ENCODE data around the gene PPP2R2B.

Gene PPP2R2B

DNA sequence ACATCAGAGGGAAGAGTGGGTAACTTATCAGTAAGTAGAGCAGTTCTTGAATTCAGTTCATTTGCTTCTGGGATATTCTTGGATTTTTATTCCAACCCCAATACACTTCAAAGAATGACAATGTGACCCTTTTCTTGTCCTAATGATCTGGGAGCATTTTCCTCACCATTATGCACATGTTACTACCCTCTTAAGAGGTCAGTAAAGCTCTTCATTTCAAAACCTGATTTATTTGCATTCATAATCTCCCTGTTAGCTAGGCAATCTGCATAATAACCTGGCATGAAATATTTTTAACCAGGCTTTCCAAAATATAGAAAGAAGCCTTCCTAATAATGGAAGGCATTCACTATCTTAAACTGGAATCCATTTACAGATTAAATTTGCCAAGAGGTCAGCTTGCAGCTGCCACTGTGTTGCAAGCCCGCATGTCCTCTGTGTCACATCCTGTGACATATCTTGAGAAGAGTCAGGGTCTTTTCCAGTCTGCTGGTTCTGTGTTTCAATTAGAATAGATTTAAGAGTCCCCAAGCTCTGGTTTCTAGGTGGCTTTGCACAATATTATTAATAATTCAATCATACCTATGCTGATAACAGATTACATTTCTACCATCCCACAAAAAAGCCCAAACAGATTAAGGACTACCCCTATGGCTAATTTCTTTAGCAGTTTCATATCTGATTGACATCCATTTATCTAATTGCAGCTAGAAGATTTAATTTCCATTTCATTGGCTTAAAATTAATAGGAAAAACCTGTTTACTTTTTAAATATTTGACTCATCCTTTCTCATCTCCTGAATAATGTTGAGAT lies 30.9 kb upstream of the PPP2R2B start:
- H4K20me1 ChIP-seq (ENCODE audit: insufficient read depth) = no peaks in the 10 kb centered on the region
- no peaks in the 10 kb centered on the region for H3K79me2 ChIP-seq (ENCODE audit: insufficient read depth, low read depth)
- H3K27me3 ChIP-seq (ENCODE audit: insufficient read depth, low read depth) = no peaks in the 10 kb centered on the region
- no peak overlapping the region for H3K4me3 ChIP-seq (IDR thresholded peaks at IDR 0.05; ENCODE audit: insufficient read depth, low read depth, low read length)
- H3K4me2 ChIP-seq = no peak overlapping the region
- H3K36me3 ChIP-seq (ENCODE audit: insufficient read depth) = no peaks in the 10 kb centered on the region
- TF ChIP-seq, protein P1, sequence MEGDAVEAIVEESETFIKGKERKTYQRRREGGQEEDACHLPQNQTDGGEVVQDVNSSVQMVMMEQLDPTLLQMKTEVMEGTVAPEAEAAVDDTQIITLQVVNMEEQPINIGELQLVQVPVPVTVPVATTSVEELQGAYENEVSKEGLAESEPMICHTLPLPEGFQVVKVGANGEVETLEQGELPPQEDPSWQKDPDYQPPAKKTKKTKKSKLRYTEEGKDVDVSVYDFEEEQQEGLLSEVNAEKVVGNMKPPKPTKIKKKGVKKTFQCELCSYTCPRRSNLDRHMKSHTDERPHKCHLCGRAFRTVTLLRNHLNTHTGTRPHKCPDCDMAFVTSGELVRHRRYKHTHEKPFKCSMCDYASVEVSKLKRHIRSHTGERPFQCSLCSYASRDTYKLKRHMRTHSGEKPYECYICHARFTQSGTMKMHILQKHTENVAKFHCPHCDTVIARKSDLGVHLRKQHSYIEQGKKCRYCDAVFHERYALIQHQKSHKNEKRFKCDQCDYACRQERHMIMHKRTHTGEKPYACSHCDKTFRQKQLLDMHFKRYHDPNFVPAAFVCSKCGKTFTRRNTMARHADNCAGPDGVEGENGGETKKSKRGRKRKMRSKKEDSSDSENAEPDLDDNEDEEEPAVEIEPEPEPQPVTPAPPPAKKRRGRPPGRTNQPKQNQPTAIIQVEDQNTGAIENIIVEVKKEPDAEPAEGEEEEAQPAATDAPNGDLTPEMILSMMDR (conservative IDR thresholded peaks at IDR 0.05; ENCODE audit: low read depth, low read length) = no peak
- no peak overlapping the region for H2AFZ ChIP-seq (ENCODE audit: low read depth)
- H3K27ac ChIP-seq = no peak overlapping the region
- no peak overlapping the region for H3K9ac ChIP-seq
- no peaks in the 10 kb centered on the region for H3K4me1 ChIP-seq (ENCODE audit: low read depth, poor library complexity, severe bottlenecking)

DNA sequence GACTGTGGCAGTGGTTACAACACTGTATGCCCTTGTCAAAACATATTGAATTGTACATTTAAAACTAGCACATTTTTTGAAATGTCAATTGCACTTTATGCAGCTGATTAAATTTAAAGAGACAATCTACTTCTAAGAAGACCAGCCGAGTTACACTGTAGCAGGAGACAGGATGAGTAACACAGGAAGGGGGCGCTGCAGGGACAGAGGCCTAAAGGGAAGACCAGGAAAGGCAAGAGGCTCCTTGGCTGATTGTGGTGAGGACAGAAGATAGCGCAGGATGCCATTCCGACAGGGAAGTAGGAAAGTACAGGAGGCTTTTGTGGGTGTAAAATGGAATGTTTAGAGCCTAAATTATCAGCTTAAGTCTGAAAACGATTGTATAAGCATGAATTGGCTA lies 28.2 kb upstream of the PPP2R2B start:
- no peaks in the 10 kb centered on the region for H4K20me1 ChIP-seq (ENCODE audit: insufficient read depth)
- no peaks in the 10 kb centered on the region for H3K27me3 ChIP-seq (ENCODE audit: insufficient read depth, low read depth)
- TF ChIP-seq, protein P1 (conservative IDR thresholded peaks at IDR 0.05; ENCODE audit: low read depth, low read length) = no peak
- H2AFZ ChIP-seq (ENCODE audit: low read depth) = no peak overlapping the region
- no peaks in the 10 kb centered on the region for H3K36me3 ChIP-seq (ENCODE audit: insufficient read depth)
- no peak overlapping the region for H3K4me3 ChIP-seq (IDR thresholded peaks at IDR 0.05; ENCODE audit: insufficient read depth, low read depth, low read length)
- no peaks in the 10 kb centered on the region for H3K79me2 ChIP-seq (ENCODE audit: insufficient read depth, low read depth)
- H3K4me2 ChIP-seq = no peak overlapping the region
- H3K27ac ChIP-seq = no peak overlapping the region
- no peaks in the 10 kb centered on the region for H3K4me1 ChIP-seq (ENCODE audit: low read depth, poor library complexity, severe bottlenecking)
- no peak overlapping the region for H3K9ac ChIP-seq

DNA sequence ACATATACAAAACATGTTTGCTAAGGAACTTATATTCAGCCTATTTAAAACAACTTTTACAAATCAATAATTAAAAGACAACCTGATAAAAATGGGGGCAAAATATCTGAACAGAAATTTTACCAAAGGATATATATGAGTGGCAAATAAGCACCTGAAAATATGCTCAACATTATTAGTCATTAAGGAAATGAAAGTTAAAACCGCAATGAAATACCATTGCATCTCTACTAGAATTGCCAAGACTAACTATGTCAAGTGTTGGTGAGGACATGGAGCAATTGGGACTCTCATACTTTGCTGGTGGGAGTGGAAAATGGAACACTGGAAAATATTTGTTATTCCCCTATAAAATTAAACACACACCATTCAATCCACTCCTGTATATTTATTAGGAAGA lies 26.3 kb upstream of the PPP2R2B start:
- TF ChIP-seq, protein P1 (conservative IDR thresholded peaks at IDR 0.05; ENCODE audit: low read depth, low read length) = no peak
- H3K27ac ChIP-seq = no peak overlapping the region

DNA sequence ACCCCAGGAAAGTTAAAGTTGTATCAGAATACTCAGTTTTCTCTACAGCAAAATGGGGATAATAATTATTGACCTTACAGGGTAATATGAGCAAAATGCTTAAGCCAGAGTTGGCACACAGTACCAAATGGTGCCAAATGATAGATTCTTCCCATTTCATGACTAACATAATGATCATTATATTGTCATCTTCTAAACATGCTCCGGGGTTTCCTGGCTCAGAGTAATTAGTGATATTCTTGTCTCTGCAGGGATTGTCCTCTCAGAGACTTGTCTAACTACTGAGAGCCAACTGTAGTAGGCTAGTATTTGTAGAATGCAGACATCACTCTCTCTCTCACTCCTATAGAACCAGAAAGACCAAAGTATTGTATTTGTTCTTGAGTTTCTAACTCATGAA lies 25.2 kb upstream of the PPP2R2B start:
- H3K79me2 ChIP-seq (ENCODE audit: insufficient read depth, low read depth) = no peaks in the 10 kb centered on the region
- H2AFZ ChIP-seq (ENCODE audit: low read depth) = no peak overlapping the region
- no peaks in the 10 kb centered on the region for H3K4me1 ChIP-seq (ENCODE audit: low read depth, poor library complexity, severe bottlenecking)
- H3K27ac ChIP-seq = no peak overlapping the region
- no peak overlapping the region for H3K4me3 ChIP-seq (IDR thresholded peaks at IDR 0.05; ENCODE audit: insufficient read depth, low read depth, low read length)
- H3K4me2 ChIP-seq = no peak overlapping the region
- no peaks in the 10 kb centered on the region for H3K27me3 ChIP-seq (ENCODE audit: insufficient read depth, low read depth)
- H3K9ac ChIP-seq = no peak overlapping the region
- H4K20me1 ChIP-seq (ENCODE audit: insufficient read depth) = no peaks in the 10 kb centered on the region
- TF ChIP-seq, protein P1 (conservative IDR thresholded peaks at IDR 0.05; ENCODE audit: low read depth, low read length) = no peak
- no peaks in the 10 kb centered on the region for H3K36me3 ChIP-seq (ENCODE audit: insufficient read depth)

More for the DNA sequence above, 26.3 kb upstream of the PPP2R2B start:
- no peaks in the 10 kb centered on the region for H3K79me2 ChIP-seq (ENCODE audit: insufficient read depth, low read depth)
- no peak overlapping the region for H3K4me3 ChIP-seq (IDR thresholded peaks at IDR 0.05; ENCODE audit: insufficient read depth, low read depth, low read length)
- no peak overlapping the region for H3K4me2 ChIP-seq
- H4K20me1 ChIP-seq (ENCODE audit: insufficient read depth) = no peaks in the 10 kb centered on the region
- H3K27me3 ChIP-seq (ENCODE audit: insufficient read depth, low read depth) = no peaks in the 10 kb centered on the region
- no peak overlapping the region for H3K9ac ChIP-seq
- H3K36me3 ChIP-seq (ENCODE audit: insufficient read depth) = no peaks in the 10 kb centered on the region
- no peak overlapping the region for H2AFZ ChIP-seq (ENCODE audit: low read depth)
- H3K4me1 ChIP-seq (ENCODE audit: low read depth, poor library complexity, severe bottlenecking) = no peaks in the 10 kb centered on the region
